Skeletal muscle satellite cell (primary cell): ENCODE data around the gene LAMA2.

Experiments
- H3K27me3 ChIP-seq: 2 replicates; pipeline ENCODE4 v1.7.0; 2013; ENCODE audit warnings: low read length; ENCODE audit not compliant: control insufficient read depth, insufficient read depth
- H3K36me3 ChIP-seq: 2 replicates; pipeline ENCODE4 v1.7.0; 2013; ENCODE audit warnings: mild to moderate bottlenecking, control low read depth, low read length; ENCODE audit not compliant: insufficient read depth
- H3K4me1 ChIP-seq: 2 replicates; pipeline ENCODE4 v1.7.0; 2013; ENCODE audit warnings: low read length; ENCODE audit not compliant: control insufficient read depth, insufficient read depth
- H3K4me2 ChIP-seq: 2 replicates; pipeline ENCODE4 v1.7.0; 2013; ENCODE audit warnings: mild to moderate bottlenecking, low read length
- H3K4me3 ChIP-seq: 2 replicates; pipeline ENCODE4 v1.7.0; 2013; ENCODE audit warnings: low read length
- H3K9ac ChIP-seq: 2 replicates; pipeline ENCODE4 v1.7.0; 2013; ENCODE audit warnings: mild to moderate bottlenecking, low read depth, low read length, moderate library complexity
- H3K9me3 ChIP-seq: replicated peaks from 2 replicates; pipeline ENCODE4 v1.7.0; 2013; ENCODE audit warnings: mild to moderate bottlenecking, control low read depth, low read length

Gene LAMA2

GRCh38 chr6:129356129-129356528, 473.2 kb downstream of the LAMA2 start:
- H3K4me3 ChIP-seq, result no peak overlapping the region
- H3K4me1 ChIP-seq, result no peaks in the 10 kb centered on the region
- H3K27me3 ChIP-seq, result no peaks in the 10 kb centered on the region
- peaks cover 9% of the 10 kb centered on the region for H3K36me3 ChIP-seq
- H3K4me2 ChIP-seq, result no peak overlapping the region
- no peaks in the 10 kb centered on the region for H3K9me3 ChIP-seq
- no peak overlapping the region for H3K9ac ChIP-seq

DNA sequence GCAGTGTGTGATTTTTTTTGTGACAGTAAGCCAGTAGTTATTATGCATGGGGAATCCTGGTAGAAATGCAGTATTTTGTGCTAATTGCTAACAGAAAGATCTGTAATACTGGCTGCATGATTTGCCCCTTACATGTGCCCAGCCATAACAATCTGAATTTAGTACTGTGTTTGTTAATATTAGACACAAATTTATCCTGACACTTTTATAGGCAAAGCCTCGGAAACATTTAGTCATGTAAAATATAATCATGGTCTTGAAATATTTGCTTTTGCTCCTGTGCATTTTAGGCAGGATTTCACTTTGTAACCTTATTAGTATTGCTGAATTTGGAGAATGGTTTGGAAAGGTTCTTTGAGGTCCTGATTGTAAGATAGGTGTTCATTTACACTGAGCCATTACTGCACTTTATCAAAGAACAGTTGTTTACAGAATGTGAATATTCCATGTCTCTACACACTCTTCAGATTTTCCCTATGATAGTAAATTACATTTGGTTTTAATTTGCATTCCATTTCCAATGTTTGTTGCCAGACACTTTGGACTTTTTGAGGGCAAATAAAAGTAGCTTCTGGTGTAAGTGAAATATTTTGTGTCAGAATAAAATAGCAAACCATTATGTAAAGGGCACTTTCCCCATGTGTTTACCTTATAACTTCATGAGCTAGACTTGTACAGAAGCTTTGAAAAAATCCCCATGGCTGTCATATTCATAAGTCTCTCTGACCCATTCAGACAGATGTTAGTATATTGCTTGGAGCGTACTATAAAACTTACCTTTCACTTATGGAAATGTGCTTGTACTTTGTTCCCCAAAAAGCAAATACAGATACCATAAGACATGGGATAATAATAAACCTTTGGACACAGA, 477.1 kb downstream of the LAMA2 start:
- Histone ChIP-seq H3K4me3 (no peak overlapping the region), H3K36me3 (no peaks in the 10 kb centered on the region), H3K9ac (no peak overlapping the region), H3K27me3 (no peaks in the 10 kb centered on the region), H3K4me2 (no peak overlapping the region), H3K9me3 (no peaks in the 10 kb centered on the region), H3K4me1 (no peaks in the 10 kb centered on the region)

DNA sequence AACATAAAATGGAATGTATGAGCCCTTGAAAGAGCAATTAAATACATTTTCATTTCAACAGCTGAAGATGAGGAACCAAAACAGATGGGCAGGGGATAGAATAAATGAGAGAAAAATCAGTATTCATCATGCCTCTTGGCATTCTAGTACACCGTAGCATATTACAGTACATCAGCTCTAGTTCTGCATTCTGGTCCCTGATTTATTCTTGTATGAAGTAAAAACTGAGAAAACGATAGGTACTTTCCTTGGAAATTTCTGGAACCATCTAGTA, 477.7 kb downstream of the LAMA2 start:
- Histone ChIP-seq H3K9ac (no peak overlapping the region), H3K36me3 (no peaks in the 10 kb centered on the region), H3K4me2 (no peak overlapping the region), H3K4me3 (no peak overlapping the region), H3K9me3 (no peaks in the 10 kb centered on the region), H3K27me3 (no peaks in the 10 kb centered on the region), H3K4me1 (no peaks in the 10 kb centered on the region)

DNA sequence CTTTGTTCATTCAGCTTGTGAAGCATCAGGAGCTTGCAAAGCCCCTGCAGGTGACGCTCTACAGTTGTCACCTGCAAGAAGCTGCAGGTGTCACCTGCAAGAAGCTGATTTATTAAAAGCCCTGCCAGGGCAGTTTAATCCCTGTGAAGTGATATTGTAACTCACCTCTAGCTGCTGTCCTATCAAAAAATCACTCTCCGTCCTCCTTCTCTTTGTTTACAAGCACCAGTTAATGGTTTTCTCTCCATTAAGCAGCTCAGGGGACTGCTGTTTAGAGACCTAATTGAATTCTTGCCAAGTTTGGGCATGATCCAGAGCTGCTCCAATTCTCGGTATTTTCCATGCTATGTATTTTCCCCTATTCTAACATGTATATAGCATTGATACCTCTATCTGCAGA, 481.1 kb downstream of the LAMA2 start:
- Histone ChIP-seq H3K9me3 (no peaks in the 10 kb centered on the region), H3K9ac (no peak overlapping the region), H3K27me3 (no peaks in the 10 kb centered on the region), H3K4me1 (no peaks in the 10 kb centered on the region), H3K4me3 (no peak overlapping the region), H3K36me3 (peaks cover 6% of the 10 kb centered on the region), H3K4me2 (no peak overlapping the region)

DNA sequence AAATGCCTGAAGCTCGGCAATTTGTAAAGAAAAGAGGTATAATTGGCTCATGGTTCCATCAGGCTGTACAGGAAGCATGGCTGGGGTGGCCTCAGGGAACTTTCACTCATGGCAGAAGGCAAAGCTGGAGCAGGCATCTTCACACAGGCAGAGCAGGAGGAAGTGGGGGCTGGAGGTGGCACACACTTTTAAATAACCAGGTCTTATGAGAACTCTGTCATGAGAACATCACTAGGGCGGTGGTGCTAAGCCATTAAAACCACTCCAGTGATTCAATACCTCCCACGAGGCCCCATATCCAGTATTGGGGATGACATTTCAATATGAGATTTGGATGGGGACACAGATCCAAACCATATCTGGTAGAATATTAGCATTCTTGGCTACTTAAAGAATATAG, 481.8 kb downstream of the LAMA2 start:
- Histone ChIP-seq H3K9ac (no peak overlapping the region), H3K4me1 (peaks cover 2% of the 10 kb centered on the region), H3K9me3 (no peaks in the 10 kb centered on the region), H3K27me3 (no peaks in the 10 kb centered on the region), H3K4me3 (no peak overlapping the region), H3K36me3 (peaks cover 6% of the 10 kb centered on the region), H3K4me2 (no peak overlapping the region)

GRCh38 chr6:129368076-129368475, 485.1 kb downstream of the LAMA2 start:
- no peak overlapping the region for H3K4me2 ChIP-seq
- H3K4me3 ChIP-seq, result no peak overlapping the region
- H3K9me3 ChIP-seq, result no peaks in the 10 kb centered on the region
- no peaks in the 10 kb centered on the region for H3K27me3 ChIP-seq
- no peak overlapping the region for H3K9ac ChIP-seq
- peaks cover 8% of the 10 kb centered on the region for H3K4me1 ChIP-seq
- H3K36me3 ChIP-seq, result peaks cover 6% of the 10 kb centered on the region

DNA sequence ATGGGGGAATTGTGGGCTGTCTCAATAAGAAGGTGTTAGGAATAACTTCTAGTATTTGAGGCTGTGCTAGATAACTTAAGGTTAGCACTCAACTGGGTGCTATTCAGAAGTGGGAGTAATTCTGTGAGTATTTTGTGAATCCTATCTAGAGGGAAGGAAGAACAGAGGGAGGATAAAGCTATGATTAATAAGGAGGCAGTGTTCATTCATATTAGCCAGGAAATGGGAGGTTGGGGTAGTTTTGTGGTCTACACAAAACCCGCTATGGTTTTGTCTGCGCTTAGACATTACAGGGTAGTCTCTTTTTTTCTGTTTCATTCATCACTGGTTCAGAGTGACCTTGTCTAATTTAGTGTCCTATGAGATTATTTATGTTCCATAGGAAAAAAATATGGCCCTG, 486.0 kb downstream of the LAMA2 start:
- Histone ChIP-seq H3K36me3 (peaks cover 7% of the 10 kb centered on the region), H3K9ac (no peak overlapping the region), H3K9me3 (no peaks in the 10 kb centered on the region), H3K27me3 (no peaks in the 10 kb centered on the region), H3K4me2 (no peak overlapping the region), H3K4me1 (peaks cover 8% of the 10 kb centered on the region), H3K4me3 (no peak overlapping the region)

DNA sequence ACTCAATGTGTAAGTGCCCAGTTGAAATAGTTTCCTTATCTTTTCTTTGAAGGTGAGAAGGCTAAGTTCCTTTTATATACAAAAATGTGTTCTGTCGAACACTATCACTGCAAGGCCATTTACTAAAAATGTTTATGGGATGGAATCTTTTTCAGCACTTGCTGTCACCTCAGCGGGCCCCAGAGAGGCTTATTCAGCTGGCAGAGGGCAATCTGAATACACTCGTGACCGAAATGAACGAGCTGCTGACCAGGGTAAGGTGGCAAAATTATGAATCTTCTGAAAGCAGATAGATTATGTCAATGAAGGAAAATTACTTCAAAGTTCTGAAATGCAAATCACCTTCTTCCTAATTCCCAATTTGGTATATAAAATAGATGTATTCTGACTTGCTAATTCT, 486.8 kb downstream of the LAMA2 start:
- Histone ChIP-seq H3K4me3 (peak overlapping the region; percentile 13), H3K9me3 (no peaks in the 10 kb centered on the region), H3K4me1 (peaks cover 8% of the 10 kb centered on the region), H3K36me3 (peaks cover 10% of the 10 kb centered on the region), H3K9ac (no peak overlapping the region), H3K4me2 (peak overlapping the region; percentile 67), H3K27me3 (no peaks in the 10 kb centered on the region)

DNA sequence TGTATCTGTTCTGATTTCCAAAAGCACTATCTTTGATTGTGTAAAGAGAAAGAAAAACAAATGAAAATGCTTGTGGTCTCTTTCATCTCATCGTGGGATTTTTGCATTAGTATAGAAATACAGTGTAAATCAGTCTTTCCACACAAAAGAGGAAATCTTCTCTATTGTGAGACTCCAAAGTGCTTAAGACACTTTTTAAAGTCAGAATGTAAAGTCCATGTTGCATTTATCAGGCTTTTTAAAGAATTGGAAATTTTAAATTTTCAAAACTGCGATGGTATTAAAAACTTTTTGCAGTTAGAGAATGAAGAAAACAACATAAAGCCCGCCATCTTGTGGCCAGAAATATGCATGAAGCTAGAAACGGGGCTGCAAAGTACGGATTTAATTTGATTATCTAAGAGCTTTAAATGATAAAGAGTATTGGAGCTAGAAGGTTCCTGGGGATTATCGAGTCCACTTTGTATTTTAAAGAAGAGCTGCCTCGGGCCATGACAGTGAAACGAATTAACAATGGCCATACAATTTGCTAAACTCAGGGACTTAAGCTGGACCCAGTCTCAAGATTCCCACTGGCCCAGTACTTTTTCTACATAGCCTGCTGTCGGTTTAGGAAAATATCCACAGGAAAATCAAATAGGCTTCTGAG, 487.5 kb downstream of the LAMA2 start:
- Histone ChIP-seq H3K4me1 (peaks cover 8% of the 10 kb centered on the region), H3K4me3 (peak overlapping the region; percentile 13), H3K9ac (no peak overlapping the region), H3K27me3 (no peaks in the 10 kb centered on the region), H3K36me3 (peaks cover 10% of the 10 kb centered on the region), H3K9me3 (no peaks in the 10 kb centered on the region), H3K4me2 (peak overlapping the region; percentile 67)

DNA sequence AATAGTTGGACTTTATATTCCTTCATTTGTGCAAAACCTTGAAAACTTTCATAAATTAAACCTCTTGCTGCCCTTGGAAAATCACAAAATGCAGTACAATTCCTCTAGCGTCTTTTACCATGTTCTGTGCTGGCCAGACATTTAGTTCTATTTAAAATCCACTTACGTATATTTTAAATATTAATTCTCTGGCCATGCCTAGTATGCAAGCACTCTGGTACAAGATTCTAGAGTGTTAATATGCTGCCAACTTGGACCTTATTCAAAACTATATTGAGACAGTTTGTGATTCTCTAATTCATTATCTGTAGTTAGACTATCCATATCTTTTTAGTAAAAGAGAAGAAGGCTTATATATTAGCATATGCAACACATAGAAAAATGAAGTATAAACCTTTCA, 498.9 kb downstream of the LAMA2 start:
- H3K27me3 ChIP-seq, result no peaks in the 10 kb centered on the region
- H3K9me3 ChIP-seq, result no peaks in the 10 kb centered on the region
- no peaks in the 10 kb centered on the region for H3K36me3 ChIP-seq
- H3K4me1 ChIP-seq, result no peaks in the 10 kb centered on the region
- no peak overlapping the region for H3K4me3 ChIP-seq
- no peak overlapping the region for H3K4me2 ChIP-seq
- H3K9ac ChIP-seq, result no peak overlapping the region

GRCh38 chr6:129382916-129383315, 500.0 kb downstream of the LAMA2 start:
- Histone ChIP-seq H3K9me3 (no peaks in the 10 kb centered on the region), H3K9ac (no peak overlapping the region), H3K27me3 (no peaks in the 10 kb centered on the region), H3K4me2 (no peak overlapping the region), H3K36me3 (no peaks in the 10 kb centered on the region), H3K4me3 (no peak overlapping the region), H3K4me1 (no peaks in the 10 kb centered on the region)

DNA sequence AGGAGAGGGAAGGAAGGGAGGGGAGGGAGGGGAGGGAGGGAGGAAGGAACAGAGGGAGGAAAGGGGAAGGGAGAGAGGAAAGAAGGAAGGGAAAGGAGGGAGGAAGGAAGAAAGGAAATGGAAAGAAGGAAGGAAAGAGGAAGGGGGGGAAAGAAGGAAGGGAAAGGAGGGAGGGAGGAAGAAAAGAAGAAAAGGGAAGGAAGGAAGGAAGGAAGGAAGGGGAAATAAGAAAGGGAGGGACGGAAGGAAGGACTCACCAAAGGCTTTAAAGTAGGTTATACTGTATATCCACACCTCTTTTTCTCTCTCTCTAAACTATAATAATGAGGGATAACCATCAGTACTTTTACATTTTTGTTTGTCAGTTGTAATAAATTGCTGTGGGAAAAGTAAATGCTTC, 502.2 kb downstream of the LAMA2 start:
- Histone ChIP-seq H3K9me3 (no peaks in the 10 kb centered on the region), H3K4me3 (no peak overlapping the region), H3K9ac (no peak overlapping the region), H3K36me3 (no peaks in the 10 kb centered on the region), H3K27me3 (no peaks in the 10 kb centered on the region), H3K4me1 (no peaks in the 10 kb centered on the region), H3K4me2 (no peak overlapping the region)
